NAMALWA (cell line): Measurements from ENCODE around the gene PSPC1.
"Not testable (repeated sequence)": the region's sequence is repeated elsewhere in the genome, so short reads cannot be mapped to it uniquely, and the experiment has no call there.

Source experiments
- DNase-seq: peaks from one replicate; pipeline ENCODE4 v3.0.0-alpha.2; 2015; ENCODE audit warnings: low spot score

Gene PSPC1

DNA sequence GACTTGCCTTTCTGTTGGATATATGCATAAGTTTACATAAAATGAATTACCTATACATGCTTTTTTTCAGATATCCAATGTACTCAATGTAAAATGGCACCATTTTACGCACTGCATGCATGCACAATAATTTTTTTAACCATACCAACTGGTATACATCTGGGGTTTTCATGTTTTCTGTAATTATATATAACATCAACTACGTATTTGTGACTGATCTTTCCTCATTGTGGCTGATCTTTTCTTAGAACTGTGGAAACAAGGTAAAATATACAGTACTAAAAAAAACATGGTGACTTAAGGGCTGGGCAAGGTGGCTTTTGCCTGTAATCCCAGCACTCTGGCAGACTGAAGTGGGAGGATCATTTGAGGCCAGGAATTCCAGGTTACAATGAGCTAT is 18.5 kb downstream of the PSPC1 start:
- DNase-seq, result no peak

DNA sequence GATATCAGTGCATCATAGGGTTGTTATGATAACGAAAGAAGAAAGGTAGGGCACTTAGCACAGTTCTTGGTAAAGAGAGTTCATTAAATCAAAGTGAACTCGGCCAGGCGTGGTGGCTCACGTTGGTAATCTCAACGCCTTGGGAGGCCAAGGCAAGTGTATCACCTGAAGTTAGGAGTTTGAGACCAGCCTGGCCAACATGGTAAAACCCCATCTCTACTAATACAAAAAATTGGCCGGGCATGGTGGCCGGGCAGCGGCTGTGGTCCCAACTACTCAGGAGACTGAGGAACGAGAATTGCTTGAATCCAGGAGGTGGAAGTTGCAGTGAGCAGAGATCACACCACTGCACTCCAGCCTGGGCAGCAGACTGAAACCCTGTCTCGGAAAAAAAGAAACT is 19.1 kb downstream of the PSPC1 start:
- DNase-seq, result no peak

DNA sequence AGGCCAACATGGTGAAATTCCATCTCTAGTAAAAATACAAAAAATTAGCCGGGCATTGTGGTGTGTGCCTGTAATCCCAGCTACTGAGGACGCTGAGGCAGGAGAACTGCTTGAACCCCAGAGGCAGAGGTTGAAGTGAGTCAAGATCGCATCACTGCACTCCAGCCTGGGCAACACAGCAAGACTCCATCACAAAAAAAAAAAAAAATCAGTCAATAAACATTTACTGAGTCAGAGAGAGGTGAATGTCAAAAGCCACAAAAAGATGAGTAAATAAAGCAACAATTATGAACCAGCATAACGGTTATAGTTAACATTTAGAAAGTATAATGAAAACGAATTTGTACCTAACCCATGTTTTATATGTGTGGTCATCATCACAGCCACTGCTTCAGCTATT is 23.1 kb downstream of the PSPC1 start:
- DNase-seq, result no peak

DNA sequence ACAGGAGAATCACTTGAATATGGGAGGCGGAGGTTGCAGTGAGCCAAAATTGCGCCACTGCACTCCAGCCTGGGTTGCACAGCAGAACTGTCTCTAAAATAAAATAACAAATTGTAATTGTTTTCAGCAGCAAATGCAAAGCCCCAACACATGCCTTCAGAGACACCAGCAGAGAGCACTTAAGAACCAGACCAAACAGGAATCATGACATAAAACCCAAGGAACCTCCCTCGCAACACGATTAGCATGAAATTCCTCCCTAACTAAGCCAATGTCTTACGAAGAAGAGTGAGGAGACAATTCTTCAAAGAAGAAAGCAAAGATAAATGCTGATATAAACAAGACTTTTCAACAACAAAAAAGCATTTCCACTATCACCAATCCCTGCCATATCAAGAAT is 40.1 kb downstream of the PSPC1 start:
- no peak for DNase-seq

DNA sequence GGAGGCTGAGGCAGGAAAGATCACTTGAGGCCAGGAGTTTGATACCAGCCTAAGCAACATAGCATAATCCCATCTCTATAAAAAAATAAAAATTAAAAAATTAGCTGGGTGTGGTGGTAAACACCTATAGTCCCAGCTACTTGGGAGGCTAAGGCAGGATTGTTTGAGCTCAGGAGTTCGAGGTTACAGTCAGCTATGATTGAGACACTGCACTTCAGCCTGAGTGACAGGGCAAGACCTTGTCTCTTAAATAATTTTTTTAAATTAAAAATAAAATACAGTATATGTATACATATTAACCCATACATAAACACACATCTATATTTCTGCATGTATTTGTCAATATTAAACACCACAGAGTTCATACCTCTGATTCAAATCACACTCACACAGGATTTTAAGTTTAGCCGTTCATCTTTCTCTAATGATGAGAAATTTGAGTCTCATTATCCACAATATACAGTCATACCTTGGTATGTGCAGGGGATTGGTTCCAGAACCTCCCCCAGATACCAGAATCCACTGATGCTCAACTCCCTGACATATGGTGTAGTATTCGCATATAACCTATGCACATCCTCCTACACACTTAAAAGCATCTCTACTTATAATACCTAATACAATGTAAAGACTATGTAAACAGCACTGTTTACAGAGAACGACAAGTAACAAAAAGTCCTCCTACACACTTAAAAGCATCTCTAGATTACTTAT is 44.7 kb downstream of the PSPC1 start:
- no peak for DNase-seq

DNA sequence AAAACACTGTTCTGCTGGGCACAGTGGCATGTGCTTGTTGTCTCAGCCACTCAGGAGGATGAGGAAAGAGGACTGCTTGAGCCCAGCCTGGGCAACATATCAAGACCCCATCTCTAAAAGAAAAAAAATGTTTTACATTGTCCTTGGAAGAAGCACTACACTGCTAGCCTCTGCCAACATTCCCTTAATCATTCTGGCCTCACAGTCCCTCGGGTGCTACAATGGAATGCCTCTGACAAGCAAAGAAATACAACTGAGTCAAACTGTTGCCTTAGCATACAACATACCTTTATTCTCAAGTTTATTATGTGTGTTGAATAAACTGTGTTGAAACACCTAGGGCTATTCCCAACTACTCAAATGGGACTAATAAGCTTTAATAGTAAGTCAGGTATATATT is 56.1 kb downstream of the PSPC1 start:
- DNase-seq, result no peak

DNA sequence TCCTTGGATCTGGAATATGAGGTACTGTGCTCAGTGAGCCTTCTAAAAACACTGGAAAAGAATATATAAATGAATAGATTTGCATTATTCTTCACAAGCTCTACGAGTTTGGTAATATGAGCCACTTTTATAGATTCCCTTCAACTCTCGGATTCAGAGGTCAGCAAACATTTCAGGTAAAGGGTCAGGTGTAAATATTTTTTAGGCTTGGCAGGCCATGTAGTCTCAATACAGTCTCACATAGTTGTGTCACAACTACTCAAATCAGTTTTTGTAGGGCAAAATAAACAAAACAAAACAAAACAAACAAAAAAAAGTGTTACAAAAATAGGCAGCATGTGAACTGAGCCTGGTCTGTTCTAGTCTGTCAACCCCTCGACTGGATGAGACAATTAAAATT is 57.4 kb downstream of the PSPC1 start:
- DNase-seq, result no peak

DNA sequence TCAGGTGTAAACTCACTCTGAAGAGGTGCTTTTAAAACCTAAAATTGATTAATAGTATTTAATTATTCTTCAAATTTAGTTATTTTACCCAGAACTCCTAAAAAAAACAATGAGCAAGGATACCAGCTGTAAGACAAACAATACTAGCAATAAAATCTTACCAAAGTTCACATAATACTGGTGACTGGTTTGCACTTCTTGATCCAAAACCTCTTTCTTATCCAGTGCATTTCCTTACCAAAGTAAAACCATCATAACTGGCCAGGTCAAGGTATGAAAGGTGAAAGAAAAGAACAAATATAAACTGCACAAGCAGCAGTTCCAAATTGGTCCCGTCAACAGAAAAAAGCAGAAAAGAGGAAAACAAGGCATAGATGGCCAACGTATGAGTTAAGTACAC is 62.7 kb downstream of the PSPC1 start:
- DNase-seq, result no peak

DNA sequence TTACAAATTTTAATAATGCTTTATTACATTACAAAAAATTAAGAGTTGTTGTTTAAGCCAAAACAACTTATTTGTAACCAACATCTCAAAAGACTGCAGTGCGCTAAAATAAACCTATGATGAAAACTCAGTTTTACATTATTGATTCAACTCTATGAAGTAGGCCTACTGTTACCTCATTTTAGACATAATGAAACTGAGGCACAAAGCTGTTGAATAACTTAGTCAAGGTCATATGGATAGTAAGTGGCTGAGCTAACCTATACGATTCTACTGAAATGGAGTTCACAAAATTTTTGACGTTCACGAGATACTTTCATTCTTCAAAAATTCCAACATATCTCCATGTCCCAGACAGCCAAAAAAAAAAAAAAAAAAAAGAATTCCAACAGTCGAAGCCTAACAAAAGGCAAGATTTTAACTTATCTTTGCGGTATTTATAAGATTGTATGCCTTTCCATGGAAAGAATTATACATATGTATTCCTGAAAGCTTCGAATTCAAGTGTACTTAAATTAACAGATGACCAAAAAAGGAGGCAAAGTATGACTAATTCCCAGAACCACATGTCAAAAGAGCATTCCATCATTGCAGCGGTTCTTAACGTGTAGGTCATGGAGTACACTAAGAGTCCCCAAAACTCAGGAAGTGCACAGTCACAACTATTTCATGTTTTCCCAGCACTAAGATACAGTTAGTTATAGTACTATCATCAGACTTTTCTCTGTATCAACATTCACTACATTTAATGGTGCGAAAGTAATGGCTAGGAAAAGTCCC is 69.4 kb downstream of the PSPC1 start:
- DNase-seq, result no peak

DNA sequence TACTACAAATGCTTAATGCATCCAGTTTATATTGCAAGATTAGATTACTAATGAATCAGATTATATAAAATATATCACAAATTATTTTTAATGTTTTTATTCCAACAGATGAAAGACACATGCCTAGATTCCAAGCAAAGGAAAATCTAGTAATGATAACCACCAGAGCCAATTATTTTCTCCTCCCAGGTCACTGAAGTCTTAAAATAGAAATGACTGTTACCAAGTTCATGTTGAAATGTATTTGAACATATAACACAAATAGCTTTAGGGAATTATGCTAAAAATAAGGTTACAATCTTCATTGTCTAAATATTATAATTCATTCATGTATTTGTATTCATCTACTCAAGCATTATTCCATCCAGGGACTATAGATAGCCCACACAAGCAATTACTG is 73.0 kb downstream of the PSPC1 start:
- DNase-seq, result not testable (repeated sequence)

DNA sequence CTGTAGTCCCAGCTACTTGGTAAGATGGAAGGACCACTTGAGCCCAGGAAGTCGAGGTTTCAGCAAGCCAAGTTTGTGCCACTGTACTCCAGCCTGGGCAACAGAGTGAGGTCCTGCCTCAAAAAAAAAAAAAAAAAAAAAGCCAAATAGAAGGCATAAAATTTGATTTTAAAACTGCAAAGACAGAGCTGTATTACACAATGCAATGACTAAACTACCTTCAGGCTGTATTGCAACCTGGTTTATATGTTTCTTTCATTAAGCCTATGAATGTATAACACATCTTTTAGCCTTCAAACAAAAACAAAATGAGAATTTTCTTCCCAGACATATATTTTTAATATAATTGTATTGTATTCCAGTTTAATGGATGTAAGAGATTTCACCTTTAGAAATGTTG is 73.7 kb downstream of the PSPC1 start:
- not testable (repeated sequence) for DNase-seq

DNA sequence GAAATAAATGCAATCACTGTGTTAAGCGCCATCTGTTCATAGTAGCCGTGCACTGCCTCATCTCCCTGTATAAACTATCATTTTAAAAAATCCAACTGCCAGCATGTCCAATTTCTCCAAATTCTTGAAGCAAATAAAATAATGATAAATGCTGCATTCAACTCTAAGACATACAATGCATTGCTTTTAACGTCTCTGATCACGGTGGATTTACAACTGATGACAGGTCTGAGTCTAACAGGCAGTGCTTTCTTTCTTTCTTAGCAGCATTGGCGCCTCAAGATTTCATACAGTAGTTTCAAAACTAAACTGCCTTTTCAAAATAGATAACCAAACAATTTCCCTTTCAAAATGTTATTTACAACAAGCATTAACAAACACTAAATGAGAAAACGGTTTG is 78.5 kb downstream of the PSPC1 start:
- DNase-seq, result not testable (repeated sequence)

DNA sequence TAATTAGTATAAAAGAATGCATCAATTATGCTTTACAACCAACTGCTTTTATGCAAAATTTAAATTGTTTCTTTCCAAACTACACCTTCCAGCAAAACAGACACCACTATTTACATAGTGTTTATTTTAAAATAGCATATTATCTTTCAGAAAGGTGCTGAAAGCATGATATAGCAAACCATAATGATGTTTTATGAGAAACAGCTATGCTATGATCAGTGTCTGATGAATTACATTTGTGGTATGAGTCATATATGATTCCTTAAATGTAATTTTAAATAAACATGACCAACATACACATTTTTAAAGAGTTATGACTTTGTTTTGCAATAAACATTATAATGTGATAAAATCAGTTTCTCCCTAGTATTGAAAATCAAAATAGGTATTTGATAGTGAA is 81.1 kb downstream of the PSPC1 start:
- DNase-seq, result not testable (repeated sequence)

DNA sequence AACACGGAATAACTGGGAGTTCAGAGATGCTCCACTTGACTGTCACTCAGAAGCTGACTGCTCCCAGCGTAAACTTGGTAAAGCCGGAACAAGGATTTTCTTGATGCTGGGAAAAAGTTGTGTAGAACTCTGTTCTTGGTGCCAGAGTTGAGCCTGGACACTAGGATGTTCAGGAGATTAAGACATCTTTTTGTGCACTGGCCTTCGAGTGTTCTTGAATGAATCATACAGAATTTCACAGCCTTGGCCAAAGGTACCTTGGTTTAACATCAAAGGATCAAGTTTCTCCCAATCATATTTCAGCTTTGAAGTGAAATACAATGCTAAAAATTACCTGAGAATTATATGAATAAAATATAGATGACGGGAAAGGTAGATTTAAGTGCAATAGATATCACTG is 81.8 kb downstream of the PSPC1 start:
- DNase-seq, result not testable (repeated sequence)

DNA sequence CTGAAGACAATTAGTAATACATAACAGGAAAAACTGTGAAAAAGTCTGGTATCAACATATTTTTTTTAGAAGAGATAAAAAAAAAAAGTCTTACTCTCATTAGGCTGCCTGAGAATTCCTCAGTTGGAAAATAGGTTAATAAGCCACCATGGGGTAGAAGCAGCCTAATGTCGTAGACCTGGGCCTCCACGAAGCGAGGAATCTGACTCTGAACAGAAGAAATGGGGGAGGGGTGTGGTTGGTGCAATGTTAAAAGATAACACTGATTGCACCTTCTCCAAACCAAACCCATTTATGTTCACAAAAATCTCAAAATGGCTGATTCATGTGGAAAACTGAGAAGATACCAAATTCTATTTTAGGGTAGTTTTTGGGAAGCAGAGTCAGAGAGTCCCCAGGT is 86.9 kb downstream of the PSPC1 start:
- DNase-seq, result no peak

DNA sequence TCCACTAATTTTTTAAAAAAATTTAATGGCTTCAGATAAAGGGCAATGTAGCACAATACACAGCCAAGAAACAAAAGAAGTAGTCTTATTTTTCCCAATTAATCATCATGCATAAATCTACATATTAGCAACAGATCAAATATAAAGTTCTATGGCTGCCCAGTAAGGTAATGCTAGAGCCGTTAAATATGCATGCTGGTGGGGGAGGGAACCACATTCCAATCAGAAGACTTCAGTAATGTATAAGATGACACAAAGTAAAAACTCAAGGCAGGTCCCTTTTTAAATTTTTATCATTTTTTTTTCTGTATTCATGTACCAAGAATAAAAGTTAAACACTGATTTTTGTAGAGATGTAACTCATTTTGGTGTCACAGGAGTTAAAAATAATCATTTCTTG is 87.3 kb downstream of the PSPC1 start:
- no peak for DNase-seq

DNA sequence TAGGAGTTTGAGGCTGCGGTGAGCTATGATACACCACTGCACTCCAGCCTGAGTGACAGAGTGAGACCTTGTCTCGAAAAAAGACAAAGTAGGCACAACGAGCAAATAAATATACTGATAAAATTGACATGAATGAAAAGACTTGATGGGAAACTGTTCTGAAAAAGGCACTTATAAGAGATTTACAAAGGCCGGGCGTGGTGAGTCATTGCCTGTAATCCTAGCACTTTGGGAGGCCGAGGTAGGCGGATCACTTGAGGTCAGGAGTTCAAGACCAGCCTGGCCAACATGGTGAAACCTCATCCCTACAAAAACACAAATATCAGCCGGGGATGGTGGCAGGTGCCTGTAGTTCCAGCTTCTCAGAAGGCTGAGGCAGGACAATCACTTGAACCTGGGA is 91.3 kb downstream of the PSPC1 start:
- not testable (repeated sequence) for DNase-seq

DNA sequence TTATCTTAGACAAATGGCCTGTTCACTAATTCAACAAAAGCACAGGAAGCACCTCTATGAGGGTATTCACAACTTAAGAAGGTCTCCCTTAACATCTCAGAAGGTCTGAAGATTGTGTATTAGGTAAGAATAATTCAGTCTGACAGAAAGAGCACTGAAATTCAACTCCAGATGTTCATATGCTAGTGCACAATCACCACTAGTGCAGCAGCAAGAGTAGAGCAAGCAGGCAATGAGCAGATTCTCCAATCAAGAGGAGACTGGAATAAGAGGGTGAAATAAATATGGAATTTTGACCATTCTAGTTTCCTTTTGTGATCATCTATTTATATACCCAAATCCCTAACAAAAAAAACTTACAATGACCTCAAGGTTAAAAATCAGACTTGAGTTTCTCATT is 97.3 kb downstream of the PSPC1 start:
- no peak for DNase-seq

DNA sequence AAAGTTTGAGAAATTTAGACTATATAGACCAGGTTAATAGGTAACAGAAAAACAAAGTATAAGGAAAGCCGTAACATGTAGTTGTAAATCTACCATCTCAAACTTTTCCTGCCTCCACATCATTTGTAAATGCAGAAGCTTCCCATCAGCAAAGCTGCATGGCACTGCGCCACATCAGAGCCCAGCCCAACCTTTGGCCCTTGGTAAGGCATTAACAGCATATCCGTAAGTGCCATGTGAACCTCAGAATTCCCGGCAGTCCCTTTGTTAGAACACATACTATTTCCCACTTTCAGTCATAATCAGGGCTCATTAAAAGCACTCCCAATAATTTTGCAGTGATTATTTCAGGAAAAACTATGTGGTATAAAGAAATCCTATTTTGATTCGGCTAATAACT is 97.7 kb downstream of the PSPC1 start:
- no peak for DNase-seq

DNA sequence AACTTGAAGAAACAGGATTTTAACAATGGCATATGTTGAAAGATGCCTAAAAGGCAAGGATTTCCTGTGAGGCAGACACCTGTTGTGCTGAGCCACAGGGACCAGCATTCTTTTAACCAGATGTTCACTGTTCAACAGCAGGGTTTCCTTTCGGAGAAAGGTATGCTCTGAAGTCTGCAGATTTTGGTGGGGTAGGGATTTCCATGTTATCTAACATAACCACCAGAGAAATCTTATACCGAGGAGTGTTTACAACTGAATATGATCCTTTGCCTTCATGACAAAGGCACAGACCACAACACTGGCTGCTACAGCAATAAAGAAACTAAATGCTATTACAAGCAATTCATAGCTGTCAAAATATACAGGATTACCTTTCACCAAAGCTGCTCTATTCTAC is 101.2 kb downstream of the PSPC1 start:
- DNase-seq, result no peak

DNA sequence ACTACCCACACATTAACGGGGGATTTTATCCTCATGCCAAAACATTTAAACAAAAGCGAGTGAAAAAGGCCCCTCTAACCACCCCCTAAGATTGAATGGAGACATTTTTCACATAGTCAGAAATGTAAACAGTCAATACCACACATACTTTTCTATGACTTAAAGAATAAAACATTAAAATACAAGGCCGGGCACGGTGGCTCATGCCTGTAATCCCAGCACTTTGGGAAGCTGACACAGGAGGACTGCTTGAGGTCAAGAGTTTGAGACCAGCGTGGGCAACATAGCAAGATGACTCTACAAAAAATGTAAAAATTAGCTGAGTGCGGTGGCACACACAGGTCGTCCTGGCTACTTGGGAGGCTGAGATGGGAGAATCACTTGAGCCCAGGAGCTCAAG is 102.0 kb downstream of the PSPC1 start:
- DNase-seq, result no peak

DNA sequence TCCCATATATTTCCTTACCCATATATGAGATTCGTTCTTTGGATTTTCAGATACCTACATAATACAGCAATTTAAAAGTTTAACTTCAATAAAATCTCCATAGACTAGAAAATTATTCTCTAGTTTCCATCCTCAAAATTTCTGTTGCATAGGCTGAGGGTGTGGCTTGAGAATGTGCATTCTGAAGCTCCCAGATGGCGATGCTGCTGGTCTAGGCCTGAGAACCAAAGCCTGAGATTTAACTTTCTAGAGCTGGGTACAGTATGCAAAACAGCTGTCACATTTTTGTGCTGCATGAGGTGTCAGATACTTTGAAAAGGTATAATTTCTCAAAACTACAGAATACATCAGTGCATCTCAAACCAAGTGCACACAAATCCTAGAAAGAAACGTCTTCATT is 106.6 kb downstream of the PSPC1 start:
- DNase-seq, result no peak

DNA sequence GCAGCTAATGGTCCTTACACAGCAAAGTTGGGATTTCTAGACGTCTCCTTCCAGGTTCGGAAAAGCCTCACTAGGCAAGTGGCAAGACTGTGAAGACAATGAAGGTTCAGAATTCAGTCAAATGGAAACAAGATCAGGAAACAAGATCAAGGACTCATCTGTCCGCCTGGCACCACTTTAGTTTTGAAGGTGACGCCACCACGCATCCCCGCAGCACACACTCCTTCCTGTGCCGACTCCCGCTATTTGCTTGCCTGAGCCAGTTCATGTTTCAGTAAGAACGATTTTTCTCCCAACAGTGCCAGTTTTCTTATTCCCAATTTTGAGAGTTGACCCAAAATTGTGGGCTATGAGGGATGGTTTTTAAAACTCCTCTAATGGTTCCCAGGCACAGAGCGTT is 107.8 kb downstream of the PSPC1 start:
- no peak for DNase-seq
